ENCODE results near the gene EID2B.

The EID2B gene

DNA sequence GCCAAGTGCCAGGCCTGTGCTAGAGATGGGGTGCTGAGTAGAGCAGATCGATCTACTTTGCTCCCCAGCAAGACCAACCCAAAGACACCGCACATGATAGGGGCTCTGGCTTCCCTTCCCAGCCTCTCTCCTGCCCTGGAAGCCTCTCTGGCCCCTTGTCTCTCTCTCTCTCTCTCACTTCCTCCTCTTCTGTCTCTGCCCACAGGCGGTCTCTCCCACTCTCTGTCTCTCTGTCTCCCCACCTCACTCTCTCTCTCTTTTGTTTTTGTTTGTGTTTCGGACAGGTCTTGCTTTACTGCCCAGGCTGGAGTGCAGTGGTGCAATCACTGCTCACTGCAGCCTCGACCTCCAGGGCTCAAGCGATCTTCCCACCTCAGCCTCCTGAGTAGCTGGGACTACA lies 16.4 kb downstream of the EID2B start:
- TF ChIP-seq, protein P1, sequence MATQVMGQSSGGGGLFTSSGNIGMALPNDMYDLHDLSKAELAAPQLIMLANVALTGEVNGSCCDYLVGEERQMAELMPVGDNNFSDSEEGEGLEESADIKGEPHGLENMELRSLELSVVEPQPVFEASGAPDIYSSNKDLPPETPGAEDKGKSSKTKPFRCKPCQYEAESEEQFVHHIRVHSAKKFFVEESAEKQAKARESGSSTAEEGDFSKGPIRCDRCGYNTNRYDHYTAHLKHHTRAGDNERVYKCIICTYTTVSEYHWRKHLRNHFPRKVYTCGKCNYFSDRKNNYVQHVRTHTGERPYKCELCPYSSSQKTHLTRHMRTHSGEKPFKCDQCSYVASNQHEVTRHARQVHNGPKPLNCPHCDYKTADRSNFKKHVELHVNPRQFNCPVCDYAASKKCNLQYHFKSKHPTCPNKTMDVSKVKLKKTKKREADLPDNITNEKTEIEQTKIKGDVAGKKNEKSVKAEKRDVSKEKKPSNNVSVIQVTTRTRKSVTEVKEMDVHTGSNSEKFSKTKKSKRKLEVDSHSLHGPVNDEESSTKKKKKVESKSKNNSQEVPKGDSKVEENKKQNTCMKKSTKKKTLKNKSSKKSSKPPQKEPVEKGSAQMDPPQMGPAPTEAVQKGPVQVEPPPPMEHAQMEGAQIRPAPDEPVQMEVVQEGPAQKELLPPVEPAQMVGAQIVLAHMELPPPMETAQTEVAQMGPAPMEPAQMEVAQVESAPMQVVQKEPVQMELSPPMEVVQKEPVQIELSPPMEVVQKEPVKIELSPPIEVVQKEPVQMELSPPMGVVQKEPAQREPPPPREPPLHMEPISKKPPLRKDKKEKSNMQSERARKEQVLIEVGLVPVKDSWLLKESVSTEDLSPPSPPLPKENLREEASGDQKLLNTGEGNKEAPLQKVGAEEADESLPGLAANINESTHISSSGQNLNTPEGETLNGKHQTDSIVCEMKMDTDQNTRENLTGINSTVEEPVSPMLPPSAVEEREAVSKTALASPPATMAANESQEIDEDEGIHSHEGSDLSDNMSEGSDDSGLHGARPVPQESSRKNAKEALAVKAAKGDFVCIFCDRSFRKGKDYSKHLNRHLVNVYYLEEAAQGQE (IDR thresholded peaks at IDR 0.05; ENCODE audit: insufficient replicate concordance, low read depth), result no peak
- 0 out of 2 replicates have a peak, but pooled peaks have one; percentile 6 for TF ChIP-seq SPI1 (IDR thresholded peaks at IDR 0.05; ENCODE audit: borderline replicate concordance, low read depth)
- TF ChIP-seq POLR2AphosphoS5 (IDR thresholded peaks at IDR 0.05; ENCODE audit: low read depth), result no peak
- H3K4me3 ChIP-seq (replicated peaks; ENCODE audit: insufficient read depth, low read length), result no peak overlapping the region
- no peak overlapping the region for H3K27ac ChIP-seq (replicated peaks)
- peaks cover 37% of the 10 kb centered on the region for H3K27me3 ChIP-seq (ENCODE audit: insufficient read depth, poor library complexity, severe bottlenecking)
- DNase-seq (ENCODE audit: low read depth in 1 of 2, low spot score in 1 of 2), result no peak

DNA sequence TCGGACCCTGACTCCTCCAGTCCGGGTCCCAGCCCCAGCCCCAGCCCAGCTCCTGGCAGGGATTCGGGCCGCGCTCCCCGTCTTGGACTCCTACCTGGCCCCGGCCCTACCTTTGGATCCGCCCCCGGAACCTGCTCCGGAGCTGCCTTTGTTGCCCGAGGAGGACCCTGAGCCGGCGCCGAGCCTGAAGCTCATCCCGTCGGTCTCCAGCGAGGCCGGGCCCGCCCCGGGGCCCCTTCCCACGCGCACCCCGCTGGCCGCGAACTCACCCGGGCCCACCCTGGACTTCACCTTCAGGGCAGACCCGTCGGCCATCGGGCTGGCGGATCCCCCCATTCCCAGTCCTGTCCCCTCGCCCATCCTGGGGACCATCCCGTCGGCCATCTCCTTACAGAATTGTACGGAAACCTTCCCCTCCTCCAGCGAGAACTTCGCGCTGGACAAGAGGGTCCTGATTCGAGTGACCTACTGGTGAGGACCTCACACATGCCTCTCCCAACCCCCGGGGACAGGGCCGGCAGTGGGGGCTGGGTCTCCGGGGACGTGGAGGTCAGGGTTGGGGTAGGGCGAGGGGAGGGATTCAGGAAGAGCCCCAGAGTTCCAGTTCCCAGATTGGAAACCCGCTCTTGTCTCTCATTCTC lies 17.0 kb downstream of the EID2B start:
- TF ChIP-seq, protein P2, sequence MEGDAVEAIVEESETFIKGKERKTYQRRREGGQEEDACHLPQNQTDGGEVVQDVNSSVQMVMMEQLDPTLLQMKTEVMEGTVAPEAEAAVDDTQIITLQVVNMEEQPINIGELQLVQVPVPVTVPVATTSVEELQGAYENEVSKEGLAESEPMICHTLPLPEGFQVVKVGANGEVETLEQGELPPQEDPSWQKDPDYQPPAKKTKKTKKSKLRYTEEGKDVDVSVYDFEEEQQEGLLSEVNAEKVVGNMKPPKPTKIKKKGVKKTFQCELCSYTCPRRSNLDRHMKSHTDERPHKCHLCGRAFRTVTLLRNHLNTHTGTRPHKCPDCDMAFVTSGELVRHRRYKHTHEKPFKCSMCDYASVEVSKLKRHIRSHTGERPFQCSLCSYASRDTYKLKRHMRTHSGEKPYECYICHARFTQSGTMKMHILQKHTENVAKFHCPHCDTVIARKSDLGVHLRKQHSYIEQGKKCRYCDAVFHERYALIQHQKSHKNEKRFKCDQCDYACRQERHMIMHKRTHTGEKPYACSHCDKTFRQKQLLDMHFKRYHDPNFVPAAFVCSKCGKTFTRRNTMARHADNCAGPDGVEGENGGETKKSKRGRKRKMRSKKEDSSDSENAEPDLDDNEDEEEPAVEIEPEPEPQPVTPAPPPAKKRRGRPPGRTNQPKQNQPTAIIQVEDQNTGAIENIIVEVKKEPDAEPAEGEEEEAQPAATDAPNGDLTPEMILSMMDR (IDR thresholded peaks at IDR 0.05; ENCODE audit: insufficient read depth, low read length), result no peak
- no peak for TF ChIP-seq SPI1 (IDR thresholded peaks at IDR 0.05; ENCODE audit: borderline replicate concordance, low read depth)
- no peak for TF ChIP-seq GABPA (IDR thresholded peaks at IDR 0.05; ENCODE audit: low read depth)
- DNase-seq (ENCODE audit: low read depth in 1 of 2, low spot score in 1 of 2), result no peak
- Histone ChIP-seq H3K4me3 (replicated peaks; ENCODE audit: insufficient read depth, low read length) (no peak overlapping the region), H3K27ac (replicated peaks) (no peak overlapping the region), H3K27me3 (ENCODE audit: insufficient read depth, poor library complexity, severe bottlenecking) (peaks cover 37% of the 10 kb centered on the region)

DNA sequence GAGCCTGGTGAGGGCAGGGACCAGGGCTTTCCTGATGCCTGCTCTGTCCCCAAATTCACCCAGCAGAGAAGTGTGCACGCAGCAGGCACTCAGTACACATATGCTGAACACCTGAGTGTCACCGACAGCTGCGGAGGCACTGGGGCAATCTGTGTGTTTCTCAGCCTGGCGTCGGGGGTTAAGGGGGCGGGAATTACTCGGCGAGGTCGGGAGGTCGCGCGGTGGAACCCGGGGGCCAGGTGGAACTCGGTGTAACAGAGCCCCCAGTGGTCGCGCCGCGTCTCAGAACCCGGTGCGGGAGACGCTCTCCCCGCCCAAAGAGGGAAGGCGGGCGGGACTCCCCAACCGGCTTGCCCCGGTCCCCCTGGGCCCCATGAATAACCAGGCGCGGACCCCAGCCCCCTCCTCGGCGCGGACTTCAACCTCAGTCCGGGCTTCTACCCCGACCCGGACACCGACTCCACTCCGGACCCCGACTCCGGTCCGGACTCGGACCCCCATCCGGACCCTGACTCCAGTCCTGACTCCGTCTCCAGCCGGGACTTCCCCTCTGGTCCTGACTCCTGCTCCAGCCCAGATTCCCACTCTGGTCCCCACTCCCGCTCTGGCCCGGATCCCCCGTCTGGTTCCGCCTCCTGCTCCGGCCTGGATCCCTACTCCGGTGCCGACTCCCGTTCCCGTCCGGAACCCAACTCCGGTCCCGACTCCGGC lies 17.7 kb downstream of the EID2B start, which contains the start of gene SELENOV:
Gene SELENOV (plus strand): TSS at position 300 of the 711 bp plus-strand sequence. CDS start 74 bp downstream, at position 374.
- peaks cover 37% of the 10 kb centered on the region for H3K27me3 ChIP-seq (ENCODE audit: insufficient read depth, poor library complexity, severe bottlenecking)
- H3K27ac ChIP-seq (replicated peaks), result no peak within 1 kb of the TSS
- TF ChIP-seq POLR2AphosphoS5 (IDR thresholded peaks at IDR 0.05; ENCODE audit: low read depth) (no peak), GABPA (IDR thresholded peaks at IDR 0.05; ENCODE audit: low read depth) (no peak), SPI1 (IDR thresholded peaks at IDR 0.05; ENCODE audit: borderline replicate concordance, low read depth) (no peak)
- TF ChIP-seq, protein P2 (IDR thresholded peaks at IDR 0.05; ENCODE audit: insufficient read depth, low read length), result no peak
- TF ChIP-seq, protein P1 (IDR thresholded peaks at IDR 0.05; ENCODE audit: insufficient replicate concordance, low read depth), result no peak
- DNase-seq (ENCODE audit: low read depth in 1 of 2, low spot score in 1 of 2), result no peak
- H3K4me3 ChIP-seq (replicated peaks; ENCODE audit: insufficient read depth, low read length), result no peak within 1 kb of the TSS

DNA sequence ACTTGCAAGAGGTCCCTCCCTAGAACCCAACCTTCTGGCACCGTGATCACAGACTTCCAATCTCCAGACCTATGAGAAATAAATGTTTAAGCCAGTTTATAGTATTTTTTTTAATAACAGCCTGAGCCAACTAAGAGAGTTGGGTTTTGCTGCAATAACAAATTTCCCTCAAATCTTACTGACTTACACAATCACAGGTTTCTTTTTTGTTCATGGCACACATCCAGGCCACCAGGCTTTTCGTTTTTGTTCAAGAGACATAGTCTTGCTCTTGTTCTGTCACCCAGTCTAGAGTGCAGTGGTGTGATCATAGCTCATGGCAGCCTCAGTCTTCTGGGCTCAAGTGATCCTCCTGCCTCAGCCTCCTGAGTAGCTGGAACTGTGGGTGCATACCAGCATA lies 19.7 kb downstream of the EID2B start:
- Histone ChIP-seq H3K4me3 (replicated peaks; ENCODE audit: insufficient read depth, low read length) (no peak overlapping the region), H3K27ac (replicated peaks) (no peak overlapping the region), H3K27me3 (ENCODE audit: insufficient read depth, poor library complexity, severe bottlenecking) (peaks cover 40% of the 10 kb centered on the region)
- no peak for DNase-seq (ENCODE audit: low read depth in 1 of 2, low spot score in 1 of 2)
- no peak for TF ChIP-seq GABPA (IDR thresholded peaks at IDR 0.05; ENCODE audit: low read depth)
- no peak for TF ChIP-seq POLR2AphosphoS5 (IDR thresholded peaks at IDR 0.05; ENCODE audit: low read depth)
- no peak for TF ChIP-seq SPI1 (IDR thresholded peaks at IDR 0.05; ENCODE audit: borderline replicate concordance, low read depth)
- TF ChIP-seq, protein P1 (IDR thresholded peaks at IDR 0.05; ENCODE audit: insufficient replicate concordance, low read depth), result no peak
- TF ChIP-seq, protein P2 (IDR thresholded peaks at IDR 0.05; ENCODE audit: insufficient read depth, low read length), result no peak

Data from HL-60 (cell line).